Activated T-cell treated with anti-CD3 and anti-CD28 coated beads, Interleukin-2, amount 50 U/mL, for 1 hour (primary cell): ENCODE data around the gene EOMES.

Source experiments
- DNase-seq: peaks from one replicate; pipeline ENCODE4 v3.0.0-alpha.2; 2020

The EOMES gene

DNA sequence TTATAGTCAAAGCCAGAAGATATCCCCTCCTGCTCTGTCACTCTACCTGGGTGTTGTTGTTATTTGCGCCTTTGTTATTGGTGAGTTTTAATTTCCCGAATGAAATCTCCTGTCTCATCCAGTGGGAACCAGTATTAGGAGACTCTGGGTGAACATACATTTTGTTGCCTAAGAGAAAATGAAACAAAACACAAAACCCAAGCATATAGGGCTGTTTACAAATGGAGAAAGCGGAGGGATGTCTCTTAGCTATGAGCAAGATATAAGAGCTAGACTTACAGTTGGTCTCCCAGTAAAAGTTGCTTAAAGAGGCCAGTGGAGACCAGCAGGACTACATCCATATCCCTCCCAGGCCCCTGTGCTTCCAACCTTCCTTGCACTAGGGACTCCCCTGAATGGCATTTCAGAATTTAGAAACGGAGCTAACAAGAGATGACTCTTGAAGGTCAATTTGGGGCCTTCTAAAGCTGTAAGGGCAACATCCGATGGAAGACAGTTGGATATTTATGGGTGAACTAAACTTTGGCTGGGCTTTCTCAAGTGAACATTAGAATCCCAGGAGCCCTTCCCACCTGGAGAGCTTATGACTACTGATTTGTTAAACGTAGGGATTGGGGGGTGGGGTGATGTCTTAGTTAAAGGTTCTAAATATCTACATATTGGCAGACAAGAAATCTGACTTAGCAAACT is 2.7 kb downstream of the EOMES start:
- no peak for DNase-seq

DNA sequence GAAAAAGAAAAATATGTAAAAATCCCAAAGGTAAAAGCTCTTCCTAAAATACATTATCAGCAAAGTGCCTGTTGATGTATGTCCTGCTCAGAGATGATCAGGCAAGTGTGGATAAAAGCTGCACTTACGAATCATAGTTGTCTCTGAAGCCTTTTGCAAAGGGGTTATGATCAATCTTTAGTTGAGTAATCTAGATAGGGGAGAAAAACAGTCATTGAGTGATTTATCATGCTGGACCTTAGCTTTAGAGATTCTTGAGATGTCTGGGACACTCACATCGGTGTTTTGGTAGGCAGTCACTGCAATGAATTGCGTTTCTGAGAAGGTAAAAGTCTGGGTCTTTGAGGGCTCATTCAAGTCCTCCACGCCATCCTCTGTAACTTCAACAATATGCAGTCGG is 3.7 kb downstream of the EOMES start:
- no peak for DNase-seq

DNA sequence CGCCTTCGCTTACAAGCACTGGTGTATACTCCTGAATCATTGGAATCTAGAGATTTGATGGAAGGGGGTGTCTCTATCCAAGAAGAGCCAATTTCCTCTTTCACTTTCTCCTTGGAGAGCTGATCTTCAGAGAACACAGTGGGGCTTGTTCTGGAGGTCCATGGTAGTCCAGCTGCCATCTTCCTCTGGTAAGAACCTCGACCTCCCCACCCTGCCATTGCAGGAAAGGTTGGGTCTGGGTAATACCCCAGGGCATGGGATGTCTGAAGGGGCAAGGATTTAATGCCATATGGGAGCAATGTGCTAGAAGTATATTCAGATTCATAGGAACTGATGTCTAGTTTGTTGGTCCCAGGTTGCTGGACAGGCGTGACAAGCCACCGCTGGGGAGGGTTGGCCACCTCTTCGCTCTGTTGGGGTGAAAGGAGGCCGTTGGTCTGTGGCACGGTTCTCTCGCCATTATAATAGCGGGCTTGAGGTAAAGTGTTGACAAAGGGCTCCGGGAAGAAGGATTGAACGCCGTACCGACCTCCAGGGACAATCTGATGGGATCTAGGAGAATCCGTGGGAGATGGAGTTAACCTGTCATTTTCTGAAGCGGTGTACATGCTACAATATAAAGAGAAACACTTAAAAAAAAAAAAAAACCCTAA is 4.8 kb downstream of the EOMES start:
- no peak for DNase-seq

DNA sequence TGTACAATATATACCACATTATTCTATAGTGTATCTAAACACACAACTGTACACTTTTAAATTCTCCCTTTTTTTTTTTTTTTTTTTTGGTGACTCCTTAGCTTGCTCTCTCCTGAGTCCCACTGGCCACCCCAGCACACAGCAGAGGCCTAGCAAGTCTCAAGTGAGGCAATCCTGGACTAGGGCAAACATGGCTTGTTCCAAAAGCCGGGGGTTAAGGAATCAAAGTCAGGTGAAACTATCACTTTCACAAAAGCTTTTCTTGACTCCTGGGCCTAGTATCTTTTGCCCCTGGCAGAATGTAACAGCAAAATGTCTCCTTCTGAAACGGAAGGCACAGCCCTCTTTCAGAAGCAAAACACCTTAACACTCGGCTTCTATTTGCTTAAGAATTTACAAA is 5.8 kb downstream of the EOMES start:
- DNase-seq = no peak

DNA sequence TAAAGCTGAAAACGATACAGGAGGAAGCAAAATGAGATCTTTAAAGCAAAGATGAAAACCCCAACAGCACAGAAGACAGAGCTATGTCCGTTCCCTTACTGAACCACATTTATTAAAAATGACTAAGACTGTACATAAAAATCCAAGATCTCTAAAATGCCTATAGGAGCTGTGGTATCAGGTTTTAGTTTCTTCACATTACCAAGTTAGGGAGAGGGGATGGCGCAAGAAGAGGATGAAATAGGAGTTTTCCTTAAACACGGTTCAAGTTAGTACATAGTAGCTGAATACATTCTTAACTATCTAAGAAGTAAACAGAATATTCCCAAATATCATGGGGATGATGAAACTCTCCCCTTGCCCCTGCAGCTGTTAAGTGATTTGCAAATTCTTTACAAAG is 6.3 kb downstream of the EOMES start:
- DNase-seq = no peak

DNA sequence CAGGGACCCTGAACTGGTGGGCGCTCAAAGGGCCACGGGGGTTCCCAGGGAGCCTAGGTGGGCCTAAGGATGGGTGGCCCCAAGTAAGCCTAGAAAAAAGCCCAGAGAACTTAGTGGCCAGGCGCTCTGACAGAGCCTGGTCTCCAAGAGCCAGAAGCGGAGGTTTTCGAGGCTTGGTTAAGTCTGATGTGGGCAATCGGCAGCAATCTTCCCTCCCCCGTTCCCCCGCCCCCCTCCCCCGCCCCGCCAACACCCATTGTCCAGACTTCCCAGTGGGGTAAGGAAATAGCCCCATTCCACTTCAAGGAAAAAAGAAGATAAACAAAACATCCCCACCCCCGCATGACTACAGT is 6.7 kb downstream of the EOMES start:
- DNase-seq = no peak

DNA sequence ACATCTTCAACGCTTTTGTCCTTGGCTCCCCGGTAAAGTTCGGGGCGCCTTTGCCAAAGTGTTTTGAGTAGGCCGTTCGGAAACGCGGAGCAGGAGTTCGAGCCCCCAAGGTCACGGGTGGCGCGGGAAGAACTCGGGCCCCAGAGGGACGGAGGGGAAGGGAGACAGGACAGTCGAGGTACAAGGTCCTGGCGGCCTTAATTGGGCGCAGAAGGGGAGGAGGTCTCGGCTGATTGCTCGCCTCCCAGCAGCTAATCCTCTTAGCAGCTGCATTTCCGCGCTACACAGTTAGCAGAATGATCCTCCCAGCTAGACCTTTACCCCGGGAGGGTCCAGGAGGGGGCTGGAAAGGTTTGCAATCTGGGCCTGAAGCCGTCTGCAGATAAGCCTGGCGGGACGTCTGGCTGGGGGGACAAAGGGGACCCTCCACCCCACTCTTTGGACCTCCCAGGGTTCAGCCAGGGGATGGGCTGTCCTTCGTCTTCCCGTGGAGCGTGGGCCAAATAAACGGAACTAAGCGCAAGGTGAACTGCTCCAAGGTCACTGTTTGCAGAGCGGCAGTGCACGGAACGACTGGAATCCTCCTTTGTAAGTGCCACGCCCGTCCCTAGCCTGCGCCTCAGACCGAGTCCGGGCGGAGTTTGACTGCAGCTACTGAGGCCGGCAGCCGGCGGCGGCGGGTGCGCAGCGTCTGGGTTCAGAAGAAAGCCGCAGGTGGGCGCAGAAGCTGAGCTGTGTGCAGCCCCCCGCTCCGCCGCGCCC is 7.2 kb downstream of the EOMES start:
- DNase-seq = no peak

DNA sequence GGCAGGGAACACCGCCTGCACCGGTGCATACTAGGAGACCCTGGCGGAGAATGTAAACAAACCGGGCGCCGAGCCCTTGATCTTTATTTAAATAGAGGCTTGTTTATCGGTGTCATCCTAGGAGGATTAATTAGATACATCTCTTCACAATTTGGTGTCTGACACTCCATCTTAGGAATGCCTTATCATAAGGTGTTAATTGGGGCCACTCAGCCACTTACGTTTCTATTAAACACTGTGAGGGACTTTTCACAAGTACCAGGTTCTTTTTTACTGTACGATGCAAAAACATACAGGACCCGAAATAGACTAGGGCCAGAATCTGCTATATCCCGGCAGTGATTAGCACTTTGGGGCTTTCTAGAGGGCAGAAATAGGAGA is 8.0 kb downstream of the EOMES start:
- no peak for DNase-seq

DNA sequence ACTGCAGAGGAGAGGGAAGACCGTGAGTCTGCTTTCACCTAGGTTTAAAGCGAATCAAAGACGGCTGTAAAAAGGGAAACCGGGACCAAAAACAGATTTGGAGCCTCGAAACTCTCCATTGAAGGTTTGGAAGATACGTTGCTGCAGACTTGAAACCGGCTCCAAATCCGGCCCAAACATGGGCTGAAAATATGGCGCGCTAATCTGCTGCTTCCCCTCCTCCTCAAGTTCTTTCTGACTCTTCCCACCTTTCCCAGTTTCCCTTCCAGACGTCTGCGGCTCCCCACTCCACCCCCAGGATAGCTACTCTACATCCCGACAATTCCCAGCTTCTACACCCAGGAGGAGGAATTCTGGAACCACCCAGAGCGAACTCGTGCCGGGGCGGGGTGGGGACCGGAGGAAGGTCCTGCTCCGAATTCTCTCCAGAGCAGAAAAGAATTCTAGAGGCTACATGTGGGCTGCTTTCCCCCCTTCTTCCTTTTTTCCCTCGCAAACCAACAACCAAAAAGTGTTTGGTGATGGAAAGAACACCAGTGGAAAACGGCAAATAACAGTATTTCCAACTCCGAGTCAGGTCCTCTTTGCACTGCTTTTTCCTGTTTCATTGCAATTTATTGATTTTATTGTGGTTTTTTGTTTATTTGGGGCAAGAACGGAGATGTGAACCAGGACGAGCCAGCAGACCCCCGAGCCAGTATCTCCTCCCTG is 8.5 kb downstream of the EOMES start:
- no peak for DNase-seq

DNA sequence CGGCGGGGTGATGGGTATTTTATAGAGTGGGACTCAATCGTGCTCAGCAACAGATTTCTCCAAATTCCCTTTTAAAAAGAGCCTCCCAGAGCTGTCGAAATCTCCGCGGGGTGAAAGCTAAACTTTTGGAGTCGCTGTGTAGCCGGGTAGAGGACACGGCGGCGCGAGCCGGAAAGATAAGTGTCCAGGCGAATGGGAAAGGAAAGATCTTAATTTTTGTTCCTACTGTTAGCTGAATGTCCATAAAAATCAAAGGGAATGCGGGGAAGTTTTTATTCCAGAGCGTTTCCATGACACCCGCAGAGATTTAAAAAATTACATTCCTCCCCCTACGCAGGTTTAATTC is 9.1 kb downstream of the EOMES start:
- DNase-seq = no peak

DNA sequence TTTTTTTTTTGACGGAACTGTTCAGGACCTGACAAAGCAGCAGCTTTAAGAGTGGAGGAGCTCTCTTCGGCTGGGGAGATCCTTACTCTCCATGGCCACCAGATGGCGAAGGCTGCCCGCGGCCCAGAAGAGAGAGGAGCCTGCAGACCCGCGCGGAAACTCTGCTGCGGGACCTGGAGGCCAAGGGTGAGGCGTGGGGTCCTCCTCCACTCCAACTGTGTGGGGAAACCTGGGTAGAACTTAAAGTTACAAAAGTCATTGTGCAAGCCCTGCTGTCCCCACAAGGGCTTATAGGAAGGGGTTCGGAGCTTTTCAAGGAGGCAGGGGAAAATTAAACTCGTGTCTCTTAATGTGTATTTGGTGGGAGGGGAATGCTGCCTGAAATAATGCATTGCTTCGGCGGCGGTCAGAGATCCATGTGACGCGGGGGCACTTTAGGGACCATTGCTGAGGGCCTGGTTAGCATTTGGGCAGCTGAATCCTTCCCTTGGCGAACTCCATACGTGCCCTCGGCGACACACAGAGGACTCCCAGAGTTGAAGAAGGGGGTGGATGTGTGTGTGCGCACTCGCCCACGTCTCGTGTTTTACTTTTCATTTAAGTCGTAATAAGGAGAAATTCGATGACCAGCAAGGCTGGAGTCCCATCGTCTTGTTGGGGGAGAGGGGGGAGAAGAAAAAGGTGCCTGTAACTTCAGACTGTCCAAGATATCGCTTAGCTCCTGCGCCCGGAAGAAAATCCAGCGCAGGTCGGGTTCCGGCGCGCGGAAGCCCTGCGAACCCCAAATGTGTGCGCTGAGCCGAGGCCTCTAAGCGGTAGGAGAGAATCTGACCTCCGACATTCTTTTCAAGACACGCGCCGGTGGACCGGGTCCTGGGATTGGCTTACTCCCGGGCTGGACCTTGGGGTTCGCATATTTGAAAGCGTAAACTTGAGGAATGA is 9.7 kb downstream of the EOMES start:
- DNase-seq = peak; percentile 77

DNA sequence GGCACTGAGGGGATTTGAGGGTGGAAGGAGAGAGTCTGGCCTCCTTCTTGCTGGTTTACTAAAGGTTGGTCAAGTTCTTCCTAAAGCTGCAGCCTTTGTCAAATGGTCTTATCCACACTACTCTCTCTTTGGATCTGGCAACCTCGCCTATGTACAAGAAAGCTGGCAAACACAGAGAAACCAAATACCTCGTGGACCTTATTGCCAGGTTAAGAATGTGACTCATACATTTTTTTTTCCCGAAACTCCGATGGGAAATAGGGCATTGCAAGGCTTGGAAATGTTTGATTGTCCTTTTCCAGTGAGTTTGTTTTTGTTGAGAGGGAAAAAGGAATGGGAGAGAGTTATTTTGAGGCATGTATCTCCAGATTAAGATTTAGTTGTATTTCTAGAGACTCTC is 13.9 kb downstream of the EOMES start:
- DNase-seq = no peak

DNA sequence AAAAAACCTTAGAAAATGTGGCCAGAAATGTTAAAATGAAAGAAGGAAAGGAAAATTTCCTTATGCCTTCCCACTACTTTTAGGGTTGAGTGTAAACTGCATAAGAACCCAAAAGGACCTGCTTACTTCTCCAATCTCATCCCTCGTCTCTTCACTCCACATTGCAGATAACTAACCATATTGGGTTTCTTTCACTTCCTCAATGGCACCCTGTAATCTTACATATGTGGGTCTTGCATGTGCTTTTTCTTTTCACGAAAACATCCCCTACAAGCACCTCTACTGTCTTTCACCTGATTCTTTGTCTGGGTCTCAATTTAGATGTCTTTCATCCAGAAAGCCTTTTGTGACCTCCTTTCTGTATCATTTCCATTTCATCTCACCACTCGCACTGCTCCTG is 23.1 kb downstream of the EOMES start:
- no peak for DNase-seq

DNA sequence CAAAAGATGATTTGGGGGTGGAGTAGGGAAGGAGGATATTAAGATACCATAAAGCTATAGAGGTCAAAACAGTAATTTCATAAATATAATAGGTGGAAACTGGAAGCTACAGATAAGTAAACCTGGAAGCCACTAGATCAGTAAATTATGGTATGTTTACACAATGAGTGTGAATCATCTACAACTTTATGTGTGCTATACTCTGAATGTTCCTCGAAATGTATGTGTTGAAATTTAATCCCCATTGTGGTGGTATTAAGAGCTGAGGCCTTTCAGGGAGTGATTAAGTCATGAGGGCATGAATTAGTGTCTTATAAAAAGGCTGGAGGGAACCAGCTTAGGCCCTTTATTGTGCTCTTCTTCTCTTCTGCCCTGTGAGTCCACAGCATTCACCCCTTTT is 25.2 kb downstream of the EOMES start:
- no peak for DNase-seq

DNA sequence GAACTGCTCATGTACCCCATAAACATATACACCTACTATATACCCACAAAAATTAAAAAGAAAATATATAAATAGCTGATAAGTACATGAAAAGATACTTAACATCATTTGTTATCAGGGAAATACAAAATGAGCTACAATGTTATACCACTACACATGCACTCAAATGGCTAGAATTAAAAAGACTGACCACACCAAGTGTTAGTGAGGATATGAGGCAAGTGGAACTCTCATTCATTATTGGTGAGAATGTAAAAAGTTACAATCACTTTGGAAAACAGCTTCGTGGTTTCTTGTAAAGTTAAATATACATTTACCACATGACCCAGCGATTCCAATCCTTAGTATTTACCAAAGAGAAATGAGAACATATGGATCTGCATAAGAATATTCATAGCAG is 26.5 kb downstream of the EOMES start:
- DNase-seq = no peak

DNA sequence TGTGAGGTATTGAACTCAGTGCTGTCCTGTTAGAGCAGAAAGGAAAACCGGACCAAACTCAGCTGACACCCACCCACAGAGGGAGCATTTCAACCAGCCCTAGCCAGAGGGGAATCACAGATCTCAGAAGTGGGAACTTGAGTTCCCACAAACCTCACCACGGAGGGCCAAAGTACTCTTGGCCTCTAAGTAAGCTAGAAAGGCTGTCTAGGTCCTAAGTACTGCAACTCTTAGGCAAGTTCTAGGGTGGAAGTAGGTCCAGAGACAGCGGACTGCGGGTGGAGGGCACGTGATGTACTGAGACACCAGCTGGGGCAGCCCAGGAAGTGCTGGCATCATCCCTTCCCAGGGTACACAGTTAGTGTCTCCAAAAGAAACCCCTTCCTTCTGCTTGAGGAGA is 34.1 kb downstream of the EOMES start:
- DNase-seq = no peak

DNA sequence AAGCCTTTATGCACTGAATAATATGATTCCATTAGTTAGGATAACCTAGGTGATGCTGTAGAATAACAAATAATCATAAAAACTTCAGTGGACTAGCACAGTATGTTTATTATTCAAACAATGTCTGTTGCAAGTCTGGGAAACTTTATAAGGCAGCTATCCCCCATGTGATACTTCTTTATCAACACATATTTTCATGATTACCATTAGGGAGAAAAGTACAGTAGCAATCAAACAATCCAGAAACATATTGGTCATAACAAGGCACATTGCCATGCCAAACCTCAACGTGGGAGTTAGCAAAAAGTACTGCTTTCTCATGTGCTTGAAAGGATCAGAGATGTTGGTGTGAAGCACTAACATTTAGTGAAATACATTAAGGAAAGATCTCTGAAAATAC is 35.5 kb downstream of the EOMES start:
- DNase-seq = no peak

DNA sequence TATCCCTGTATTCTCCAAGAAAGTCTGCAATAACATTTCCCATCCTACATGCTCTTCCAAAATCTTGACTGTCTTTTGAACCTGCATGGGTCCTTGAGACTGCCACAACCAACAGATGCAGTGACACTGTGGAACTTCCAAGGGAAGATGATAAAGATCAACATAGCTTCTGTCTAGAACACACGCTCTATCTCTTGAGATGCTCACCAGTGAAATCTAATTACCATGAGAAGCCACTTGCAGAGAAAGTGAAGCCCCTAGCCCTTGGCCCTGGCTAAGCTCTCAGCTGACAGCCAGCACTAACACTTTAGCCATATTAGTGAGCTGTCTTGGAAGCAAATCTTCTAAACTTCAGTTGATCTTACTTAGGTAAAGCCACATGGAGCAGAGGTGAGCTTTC is 36.6 kb downstream of the EOMES start:
- no peak for DNase-seq

DNA sequence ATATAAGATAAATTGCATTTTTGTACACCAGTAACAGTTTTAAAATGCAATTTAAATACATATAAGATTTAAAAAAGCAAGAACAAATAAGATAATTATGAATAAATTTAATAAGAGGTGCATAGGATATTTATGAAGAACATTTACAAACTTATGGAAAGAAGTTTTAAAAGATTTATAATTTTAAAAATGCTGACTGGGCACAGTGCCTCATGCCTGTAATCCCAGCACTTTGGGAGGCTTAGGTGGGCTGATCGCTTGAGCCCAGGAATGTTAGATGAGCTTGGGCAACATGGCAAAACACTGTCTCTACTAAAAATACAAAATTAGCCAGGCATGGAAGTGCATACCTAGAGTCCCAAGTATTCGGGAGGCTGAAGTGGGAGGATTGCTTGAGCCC is 37.8 kb downstream of the EOMES start:
- DNase-seq = no peak

DNA sequence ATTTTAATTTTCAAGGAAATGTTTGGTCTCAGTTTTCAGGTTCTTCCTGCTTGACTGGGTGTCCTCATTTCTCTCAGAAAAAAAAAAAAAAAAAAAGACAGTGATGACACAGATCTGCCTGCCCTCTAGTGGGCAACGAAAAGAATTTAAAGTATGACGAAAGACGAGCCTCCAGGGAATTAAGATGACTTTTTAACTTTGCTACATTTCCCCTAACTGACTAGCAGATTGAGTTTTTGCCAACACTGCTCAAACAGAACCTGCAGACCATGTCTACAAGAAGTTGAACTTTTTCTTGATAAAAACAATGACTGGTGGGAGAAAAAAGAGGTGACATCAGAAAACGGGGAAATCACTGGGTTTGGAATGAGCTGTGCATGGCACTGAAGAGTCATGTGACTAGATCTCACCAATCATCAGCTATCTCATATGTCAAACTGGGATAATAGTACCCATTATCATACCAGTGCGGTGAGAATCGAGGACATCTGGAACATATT is 40.8 kb downstream of the EOMES start:
- no peak for DNase-seq

DNA sequence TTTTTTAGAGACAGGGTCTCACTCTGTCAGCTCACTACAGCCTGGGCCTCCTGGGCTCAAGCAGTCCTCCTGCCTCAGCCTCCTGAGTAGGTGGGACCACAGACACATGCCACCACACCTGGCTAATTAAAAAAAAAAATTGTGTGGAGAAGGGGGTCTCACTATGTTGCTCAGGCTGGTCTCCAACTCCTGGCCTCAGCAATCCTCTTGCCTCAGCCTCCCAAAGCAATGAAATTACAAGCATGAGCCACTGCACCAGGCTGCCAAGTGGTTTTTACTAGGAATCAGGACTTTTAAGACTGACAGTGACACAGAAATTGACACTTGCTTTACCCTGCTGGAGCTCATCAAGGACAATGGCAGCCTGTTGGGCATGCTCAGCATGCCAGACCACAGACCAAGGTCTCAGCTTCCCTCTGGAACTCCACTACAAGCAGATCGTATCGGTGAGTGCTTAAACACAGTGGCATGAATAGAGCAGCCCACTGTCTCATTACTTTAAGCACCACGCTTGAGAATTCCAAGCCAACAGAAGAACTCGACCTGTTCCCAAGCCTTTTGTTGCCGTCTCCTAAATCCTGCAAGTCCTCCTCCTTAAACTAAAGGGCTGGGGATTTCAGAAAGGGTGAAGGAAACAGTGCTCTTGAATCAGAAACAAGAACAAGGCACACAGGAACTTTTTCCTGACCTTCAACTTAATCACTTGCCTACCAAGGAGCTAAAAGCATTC is 41.4 kb downstream of the EOMES start:
- DNase-seq = no peak

DNA sequence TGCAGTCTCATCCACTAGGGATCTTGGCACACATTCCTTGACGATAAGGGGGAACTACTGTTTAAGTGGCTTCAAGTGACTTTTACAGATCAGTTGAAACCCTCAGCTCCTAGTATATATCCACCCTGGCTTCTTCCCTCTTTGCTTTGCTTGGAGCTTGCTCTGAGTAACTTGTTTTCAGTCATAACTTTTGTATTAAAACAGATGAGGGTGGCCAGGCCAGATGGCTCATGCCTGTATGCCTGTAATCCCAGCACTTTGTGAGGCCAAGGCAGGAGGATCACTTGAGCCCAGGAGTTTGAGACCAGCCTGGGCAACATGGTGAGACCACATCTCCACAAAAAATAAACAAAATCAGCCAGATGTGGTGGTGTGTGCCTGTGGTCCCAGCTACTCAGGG is 42.4 kb downstream of the EOMES start:
- DNase-seq = no peak
